GM12878 (cell line): ENCODE results near the gene VIPR2.

ENCODE experiments used
- BHLHE40 ChIP-seq, 2 experiments: fragments of 450-650 bp in 1 of 2; IDR thresholded peaks; 2 replicates each; pipeline ENCODE4 v1.6.1; 2011 to 2017; ENCODE audit warnings: low read depth in 2 of 2, borderline replicate concordance in 1 of 2, improper control_type of control experiment in 1 of 2, low read length in 1 of 2, mild to moderate bottlenecking in 1 of 2
- CTCF ChIP-seq, 3 experiments: IDR thresholded peaks in 2 of 3; conservative IDR thresholded peaks in 1 of 3; 2 replicates each; pipeline ENCODE4 v1.5.1; 2011; ENCODE audit warnings: low read depth in 3 of 3, low read length in 3 of 3, mild to moderate bottlenecking in 3 of 3, control low read depth in 2 of 3, moderate library complexity in 2 of 3, inconsistent platforms in 1 of 3, mixed read lengths in 1 of 3; ENCODE audit not compliant: control insufficient read depth in 2 of 3, insufficient read depth in 1 of 3; ENCODE audit errors: extremely low read depth in 1 of 3
- EP300 ChIP-seq, 2 experiments: fragments of 150-350 bp in 1 of 2; IDR thresholded peaks; 2 replicates each; pipeline ENCODE4 v1.6.1; 2011 to 2012; ENCODE audit warnings: low read depth in 2 of 2, low read length in 2 of 2, borderline replicate concordance in 1 of 2, improper control_type of control experiment in 1 of 2, inconsistent platforms in 1 of 2; ENCODE audit not compliant: control insufficient read depth in 1 of 2
- EZH2 ChIP-seq: IDR thresholded peaks from 2 replicates; pipeline ENCODE4 v1.6.1; 2012; ENCODE audit warnings: low read depth, mild to moderate bottlenecking, control low read depth, inconsistent platforms, low read length, borderline replicate concordance; ENCODE audit not compliant: control insufficient read depth
- IRF3 ChIP-seq: fragments of 450-650 bp; IDR thresholded peaks from 2 replicates; pipeline ENCODE4 v1.6.1; 2014; ENCODE audit warnings: mild to moderate bottlenecking
- JUND ChIP-seq: IDR thresholded peaks from 2 replicates; pipeline ENCODE4 v1.6.1; 2012; ENCODE audit warnings: low read depth, mild to moderate bottlenecking, low read length, improper control_type of control experiment, moderate library complexity
- LARP7 ChIP-seq: fragments of 450-650 bp; IDR thresholded peaks from 2 replicates; pipeline ENCODE4 v1.6.1; 2017; ENCODE audit warnings: mild to moderate bottlenecking
- NFIC ChIP-seq: IDR thresholded peaks from 2 replicates; pipeline ENCODE4 v1.6.1; 2012; ENCODE audit warnings: low read depth, mild to moderate bottlenecking, inconsistent platforms, low read length, moderate library complexity
- NKRF ChIP-seq: fragments of 450-650 bp; conservative IDR thresholded peaks from 2 replicates; pipeline ENCODE4 v1.6.1; 2017; ENCODE audit warnings: mild to moderate bottlenecking, moderate library complexity
- POLR2A ChIP-seq: IDR thresholded peaks from 2 replicates; pipeline ENCODE4 v1.6.1; 2011; ENCODE audit warnings: low read depth, mild to moderate bottlenecking, low read length
- TAF1 ChIP-seq: IDR thresholded peaks from 2 replicates; pipeline ENCODE4 v1.6.1; 2011; ENCODE audit warnings: mild to moderate bottlenecking, low read depth, low read length, borderline replicate concordance
- ZNF274 ChIP-seq: IDR thresholded peaks from one replicate; pipeline ENCODE4 v1.8.0; 2011; ENCODE audit not compliant: insufficient read length, insufficient read depth
- TF ChIP-seq, protein P1 (sequence below): IDR thresholded peaks from 2 replicates; pipeline ENCODE4 v1.6.1; 2012; ENCODE audit warnings: low read depth, low read length, improper control_type of control experiment

GRCh38 chr7:159064121-159064815 is 80.4 kb downstream of the VIPR2 start:
- TF ChIP-seq CTCF (IDR thresholded peaks at IDR 0.05 in 2 of 3, conservative IDR thresholded peaks at IDR 0.05 in 1 of 3; ENCODE audit: control insufficient read depth in 2 of 3, extremely low read depth in 1 of 3, insufficient read depth in 1 of 3, low read depth in 3 of 3, low read length in 3 of 3) (no peak), POLR2A (no peak), BHLHE40 (IDR thresholded peaks at IDR 0.05; ENCODE audit: borderline replicate concordance in 1 of 2, low read depth in 2 of 2, low read length in 1 of 2) (no peak), NKRF (no peak), JUND (no peak), ZNF274 (no peak), EP300 (IDR thresholded peaks at IDR 0.05; ENCODE audit: borderline replicate concordance in 1 of 2, control insufficient read depth in 1 of 2, low read depth in 2 of 2, low read length in 2 of 2) (no peak), IRF3 (no peak), EZH2 (no peak), LARP7 (no peak), NFIC (no peak), TAF1 (no peak)
- TF ChIP-seq, protein P1, sequence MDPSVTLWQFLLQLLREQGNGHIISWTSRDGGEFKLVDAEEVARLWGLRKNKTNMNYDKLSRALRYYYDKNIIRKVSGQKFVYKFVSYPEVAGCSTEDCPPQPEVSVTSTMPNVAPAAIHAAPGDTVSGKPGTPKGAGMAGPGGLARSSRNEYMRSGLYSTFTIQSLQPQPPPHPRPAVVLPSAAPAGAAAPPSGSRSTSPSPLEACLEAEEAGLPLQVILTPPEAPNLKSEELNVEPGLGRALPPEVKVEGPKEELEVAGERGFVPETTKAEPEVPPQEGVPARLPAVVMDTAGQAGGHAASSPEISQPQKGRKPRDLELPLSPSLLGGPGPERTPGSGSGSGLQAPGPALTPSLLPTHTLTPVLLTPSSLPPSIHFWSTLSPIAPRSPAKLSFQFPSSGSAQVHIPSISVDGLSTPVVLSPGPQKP, result no peak
